ENCODE results near the gene FLYWCH1. TPM values are rescaled to one million over a fixed set of nuclear protein-coding genes. Genes with fewer than 3 reads are reported as not detected.

The FLYWCH1 gene
- total and polyA plus RNA-seq, 9 of the 15 experiments (the other 6 are each of a cell fraction or from before 2014, with no cell fraction given): 0.18 to 33.6 (median 11.3) TPM

GRCh38 chr16:2912330-2913199 lies 834 bp downstream of the FLYWCH1 start (continued):
- TF ChIP-seq ZNF507 (tag; conservative IDR thresholded peaks at IDR 0.05) (no peak), XRCC4 (IDR thresholded peaks at IDR 0.05; ENCODE audit: extremely low read depth, insufficient read depth, insufficient read length) (no peak), ELF1 (tag; IDR thresholded peaks at IDR 0.05) (no peak), SP2 (IDR thresholded peaks at IDR 0.05; ENCODE audit: extremely low read depth, low read depth, low read length, poor library complexity, severe bottlenecking) (no peak), SUPT5H (IDR thresholded peaks at IDR 0.05) (no peak), ZNF431 (CRISPR knock-in tag; IDR thresholded peaks at IDR 0.05) (no peak), ATF1 (CRISPR knock-in tag; IDR thresholded peaks at IDR 0.05) (no peak), ATF1 (tag; IDR thresholded peaks at IDR 0.05) (peak; percentile 33; the same call in 1 of the 2 replicates), MAFF (IDR thresholded peaks at IDR 0.05; ENCODE audit: low read length) (no peak), MEF2D (tag; conservative IDR thresholded peaks at IDR 0.05; ENCODE audit: low read depth) (no peak), RBM39 (optimal IDR thresholded peaks at IDR 0.05; ENCODE audit: low read depth, low read length) (no peak), HDAC3 (IDR thresholded peaks at IDR 0.05; ENCODE audit: borderline replicate concordance, partially characterized antibody) (no peak), ZNF75A (CRISPR knock-in tag; IDR thresholded peaks at IDR 0.05) (no peak), CBX5 (IDR thresholded peaks at IDR 0.05; ENCODE audit: borderline replicate concordance, low read depth) (no peak), HNRNPH1 (optimal IDR thresholded peaks at IDR 0.05; ENCODE audit: low read depth, low read length) (no peak), TCF7 (IDR thresholded peaks at IDR 0.05; ENCODE audit: borderline replicate concordance) (no peak), ZC3H4 (CRISPR knock-in tag; IDR thresholded peaks at IDR 0.05; ENCODE audit: borderline replicate concordance) (no peak; the same call in 1 of the 2 replicates), ZNF175 (CRISPR knock-in tag; IDR thresholded peaks at IDR 0.05; ENCODE audit: low read depth) (no peak), FOXM1 (IDR thresholded peaks at IDR 0.05; ENCODE audit: low read depth) (no peak), FOXM1 (CRISPR knock-in tag; IDR thresholded peaks at IDR 0.05; ENCODE audit: low read depth) (no peak), ZNF780A (CRISPR knock-in tag; IDR thresholded peaks at IDR 0.05) (no peak), THRB (CRISPR knock-in tag; conservative IDR thresholded peaks at IDR 0.05) (no peak), XRCC3 (IDR thresholded peaks at IDR 0.05) (no peak), ZNF239 (CRISPR knock-in tag; IDR thresholded peaks at IDR 0.05) (no peak), ZNF408 (CRISPR knock-in tag; IDR thresholded peaks at IDR 0.05; ENCODE audit: low read depth) (no peak)
- TF ChIP-seq, protein P1, sequence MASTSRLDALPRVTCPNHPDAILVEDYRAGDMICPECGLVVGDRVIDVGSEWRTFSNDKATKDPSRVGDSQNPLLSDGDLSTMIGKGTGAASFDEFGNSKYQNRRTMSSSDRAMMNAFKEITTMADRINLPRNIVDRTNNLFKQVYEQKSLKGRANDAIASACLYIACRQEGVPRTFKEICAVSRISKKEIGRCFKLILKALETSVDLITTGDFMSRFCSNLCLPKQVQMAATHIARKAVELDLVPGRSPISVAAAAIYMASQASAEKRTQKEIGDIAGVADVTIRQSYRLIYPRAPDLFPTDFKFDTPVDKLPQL (IDR thresholded peaks at IDR 0.05; ENCODE audit: extremely low read depth, insufficient read length): no peak
- TF ChIP-seq, protein P2, sequence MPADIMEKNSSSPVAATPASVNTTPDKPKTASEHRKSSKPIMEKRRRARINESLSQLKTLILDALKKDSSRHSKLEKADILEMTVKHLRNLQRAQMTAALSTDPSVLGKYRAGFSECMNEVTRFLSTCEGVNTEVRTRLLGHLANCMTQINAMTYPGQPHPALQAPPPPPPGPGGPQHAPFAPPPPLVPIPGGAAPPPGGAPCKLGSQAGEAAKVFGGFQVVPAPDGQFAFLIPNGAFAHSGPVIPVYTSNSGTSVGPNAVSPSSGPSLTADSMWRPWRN (IDR thresholded peaks at IDR 0.05; ENCODE audit: low read depth): no peak
- TF ChIP-seq, protein P3, sequence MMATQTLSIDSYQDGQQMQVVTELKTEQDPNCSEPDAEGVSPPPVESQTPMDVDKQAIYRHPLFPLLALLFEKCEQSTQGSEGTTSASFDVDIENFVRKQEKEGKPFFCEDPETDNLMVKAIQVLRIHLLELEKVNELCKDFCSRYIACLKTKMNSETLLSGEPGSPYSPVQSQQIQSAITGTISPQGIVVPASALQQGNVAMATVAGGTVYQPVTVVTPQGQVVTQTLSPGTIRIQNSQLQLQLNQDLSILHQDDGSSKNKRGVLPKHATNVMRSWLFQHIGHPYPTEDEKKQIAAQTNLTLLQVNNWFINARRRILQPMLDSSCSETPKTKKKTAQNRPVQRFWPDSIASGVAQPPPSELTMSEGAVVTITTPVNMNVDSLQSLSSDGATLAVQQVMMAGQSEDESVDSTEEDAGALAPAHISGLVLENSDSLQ (IDR thresholded peaks at IDR 0.05): no peak

All from K562 (cell line).